IMR-90 (cell line): ENCODE data around the gene CCDC63. TPM values are rescaled to one million over a fixed set of nuclear protein-coding genes. Genes with fewer than 3 reads are reported as not detected.

Source experiments
- ATAC-seq: fragments of 200-7000 bp; cut with Tn5 transposase; 2 replicates; pipeline ENCODE4 v1.9.1; 2020; ENCODE audit warnings: low read depth, mild to moderate bottlenecking, moderate library complexity
- BruUV-seq: library from RNA; stranded (reverse); fragments of 400-500 nt; replicated peaks from 2 replicates; lab custom pipeline; 2021; lab: Mats Ljungman, UMichigan
- CTCF ChIA-PET: fragments of 300-600 bp; formaldehyde crosslinking; extraction: SDS; loops from one replicate; lab custom pipeline; 2021; ENCODE audit warnings: antibody characterized with exemption; lab: Yijun Ruan, JAX
- POLR2A ChIA-PET: fragments of 300-600 bp; sonication (Branson Sonifier 250); formaldehyde crosslinking; loops from one replicate; lab custom pipeline; 2022; ENCODE audit warnings: antibody characterized with exemption; ENCODE audit not compliant: unreplicated experiment; lab: Charles Lee
- DNase-seq: peaks from one replicate; pipeline ENCODE4 v3.0.0; 2013
- H2AFZ ChIP-seq: replicated peaks from 2 replicates; pipeline ENCODE3; 2013; ENCODE audit warnings: low read length, mild to moderate bottlenecking; ENCODE audit not compliant: poor library complexity
- H2AK5ac ChIP-seq: 2 replicates; pipeline ENCODE4 v1.6.1; 2013; ENCODE audit warnings: low read depth, low read length, inconsistent platforms
- H2AK9ac ChIP-seq: replicated peaks from 2 replicates; pipeline ENCODE3; 2013; ENCODE audit warnings: mild to moderate bottlenecking, low read depth, low read length, moderate library complexity; ENCODE audit not compliant: poor library complexity
- H2BK120ac ChIP-seq: 2 replicates; pipeline ENCODE4 v1.6.1; 2013; ENCODE audit warnings: low read depth, low read length, inconsistent platforms
- H2BK15ac ChIP-seq: 3 replicates; pipeline ENCODE4 v1.6.1; 2013; ENCODE audit warnings: low read depth, low read length, inconsistent platforms
- H2BK20ac ChIP-seq: 2 replicates; pipeline ENCODE4 v1.6.1; 2013; ENCODE audit warnings: low read depth, mild to moderate bottlenecking, inconsistent platforms, low read length, moderate library complexity
- H2BK5ac ChIP-seq: 2 replicates; pipeline ENCODE4 v1.6.1; 2013; ENCODE audit warnings: mild to moderate bottlenecking, low read depth, low read length, inconsistent platforms; ENCODE audit not compliant: poor library complexity, severe bottlenecking
- H3K14ac ChIP-seq: replicated peaks from 2 replicates; pipeline ENCODE4 v1.6.1; 2013; ENCODE audit warnings: low read depth, low read length, inconsistent platforms
- H3K18ac ChIP-seq: 2 replicates; pipeline ENCODE4 v1.6.1; 2013; ENCODE audit warnings: low read depth, low read length, control low read depth
- H3K23ac ChIP-seq: 2 replicates; pipeline ENCODE4 v1.6.1; 2013; ENCODE audit warnings: low read depth, low read length, inconsistent platforms
- H3K27ac ChIP-seq: 2 replicates; pipeline ENCODE4 v1.5.1; 2013; ENCODE audit warnings: mild to moderate bottlenecking, control low read depth, low read length; ENCODE audit not compliant: insufficient read depth
- H3K27me3 ChIP-seq: 2 replicates; pipeline ENCODE4 v1.6.1; 2013; ENCODE audit warnings: low read length; ENCODE audit not compliant: control insufficient read depth, insufficient read depth
- H3K36me3 ChIP-seq: 2 replicates; pipeline ENCODE4 v1.6.1; 2013; ENCODE audit warnings: low read length, mixed read lengths; ENCODE audit not compliant: control insufficient read depth, insufficient read depth
- H3K4ac ChIP-seq: 2 replicates; pipeline ENCODE4 v1.6.1; 2013; ENCODE audit warnings: low read depth, low read length, inconsistent platforms
- H3K4me1 ChIP-seq: 2 replicates; pipeline ENCODE4 v1.6.1; 2013; ENCODE audit warnings: low read length, mixed read lengths; ENCODE audit not compliant: control insufficient read depth, insufficient read depth
- H3K4me2 ChIP-seq: 2 replicates; pipeline ENCODE4 v1.6.1; 2013; ENCODE audit warnings: low read depth, mild to moderate bottlenecking, control low read depth, low read length, moderate library complexity
- H3K4me3 ChIP-seq: 2 replicates; pipeline ENCODE4 v1.5.1; 2013; ENCODE audit warnings: low read depth, mild to moderate bottlenecking, control low read depth, low read length, moderate library complexity; ENCODE audit not compliant: insufficient read depth
- H3K56ac ChIP-seq: 2 replicates; pipeline ENCODE4 v1.6.1; 2013; ENCODE audit warnings: low read length, inconsistent platforms; ENCODE audit not compliant: insufficient read depth; ENCODE audit errors: extremely low read depth
- H3K79me1 ChIP-seq, 2 experiments: 2 replicates each; pipeline ENCODE4 v1.6.1; 2013; ENCODE audit warnings: low read length in 2 of 2, inconsistent platforms in 1 of 2, low read depth in 1 of 2
- H3K9ac ChIP-seq: 2 replicates; pipeline ENCODE4 v1.6.1; 2013; ENCODE audit warnings: low read depth, low read length, control low read depth
- H3K9me1 ChIP-seq: 2 replicates; pipeline ENCODE4 v1.6.1; 2013; ENCODE audit warnings: low read length, inconsistent platforms; ENCODE audit not compliant: insufficient read depth
- H3K9me3 ChIP-seq: 2 replicates; pipeline ENCODE4 v1.6.1; 2013; ENCODE audit warnings: low read length; ENCODE audit not compliant: control insufficient read depth, insufficient read depth
- H4K20me1 ChIP-seq: 2 replicates; pipeline ENCODE4 v1.6.1; 2013; ENCODE audit warnings: low read length, inconsistent platforms; ENCODE audit not compliant: insufficient read depth
- H4K5ac ChIP-seq: 2 replicates; pipeline ENCODE4 v1.6.1; 2013; ENCODE audit warnings: mild to moderate bottlenecking, low read depth, low read length, control low read depth
- H4K8ac ChIP-seq, 2 experiments: 2 replicates each; pipeline ENCODE4 v1.6.1; 2013; ENCODE audit warnings: low read depth in 2 of 2, low read length in 2 of 2, control low read depth in 1 of 2, inconsistent platforms in 1 of 2
- H4K91ac ChIP-seq: 2 replicates; pipeline ENCODE4 v1.6.1; 2013; ENCODE audit warnings: low read depth, low read length, inconsistent platforms; ENCODE audit not compliant: insufficient read depth
- CEBPB ChIP-seq: IDR thresholded peaks from 2 replicates; pipeline ENCODE4 v1.6.1; 2012; ENCODE audit warnings: low read depth, low read length, improper control_type of control experiment
- CHD1 ChIP-seq: IDR thresholded peaks from 2 replicates; pipeline ENCODE4 v1.6.1; 2012; ENCODE audit warnings: low read depth, low read length, improper control_type of control experiment
- RCOR1 ChIP-seq: IDR thresholded peaks from 2 replicates; pipeline ENCODE4 v1.6.1; 2012; ENCODE audit warnings: mild to moderate bottlenecking, low read length, improper control_type of control experiment; ENCODE audit not compliant: insufficient replicate concordance
- USF2 ChIP-seq: fragments of 150-350 bp; IDR thresholded peaks from 2 replicates; pipeline ENCODE4 v1.6.1; 2017; ENCODE audit warnings: mild to moderate bottlenecking, antibody characterized with exemption, low read length, low read depth
- WGBS, 2 experiments: methylation state at CpG; one replicate each; pipeline versions ENCODE4 v1.1.5 to v1.1.7; 2013; ENCODE audit warnings: missing lambda C conversion rate in 2 of 2; ENCODE audit not compliant: insufficient read length in 1 of 2; ENCODE audit errors: extremely low coverage in 2 of 2; 5-methylcytosine and 5-hydroxymethylcytosine counted together
- dilution Hi-C: fragments of 300-500 bp; cut with HindIII; formaldehyde crosslinking; loops from one replicate; pipeline ENCODE4 v1.14.3; 2018; ENCODE audit warnings: low sequenced_read_pairs; ENCODE audit not compliant: unreplicated experiment
- in situ Hi-C: fragments of 300-500 bp; cut with MboI; formaldehyde crosslinking; loops from 3 replicates; pipeline ENCODE4 v1.14.3; 2019; ENCODE audit warnings: low sequenced_read_pairs, inconsistent platforms, mixed read lengths
- intact Hi-C: fragments of 100-400 bp; cut with micrococcal nuclease; formaldehyde crosslinking; loops from 2 replicates; pipeline ENCODE4 v1.10.0; 2022
- polyA plus RNA-seq, 3 experiments: library from polyadenylated mRNA; depleted of rRNA; stranded (reverse); fragments of >200 nt; gene quantifications; 2 replicates each; pipeline ENCODE4 v1.2.3, GENCODE V29; 2012; ENCODE audit warnings: low replicate concordance in 1 of 3
- total RNA-seq: library from RNA; depleted of rRNA; stranded (reverse); fragments of >200 nt; gene quantifications from 2 replicates; pipeline ENCODE4 v1.2.3, GENCODE V29; 2012

CCDC63 gene
- total and polyA plus RNA-seq, 2 of the 4 experiments (the other 2 are of a cell fraction): not detected

GRCh38 chr12:110865521-110865920 lies 18.7 kb downstream of the CCDC63 start:
- H3K14ac ChIP-seq: no peak overlapping the region
- H2AFZ ChIP-seq: no peak overlapping the region
- no TSS peak for BruUV-seq
- no peaks in the 10 kb centered on the region for H3K9me3 ChIP-seq
- H3K9me1 ChIP-seq: no peaks in the 10 kb centered on the region
- ChIA-PET POLR2A (no interaction called here), CTCF (no interaction called here)
- in situ Hi-C loops: no loop called here
- H3K23ac ChIP-seq: no peak overlapping the region
- H3K56ac ChIP-seq: no peak overlapping the region
- TF ChIP-seq CEBPB: no peak
- no peak for TF ChIP-seq USF2
- TF ChIP-seq CHD1: no peak
- TF ChIP-seq RCOR1: no peak
- H3K36me3 ChIP-seq: no peaks in the 10 kb centered on the region
- WGBS, 2 experiments: no CpG with 5 or more reads among the region's 6 CpGs
- no peak for DNase-seq
- no peak overlapping the region for H2BK20ac ChIP-seq
- H4K8ac ChIP-seq: no peak overlapping the region
- H4K20me1 ChIP-seq: no peaks in the 10 kb centered on the region
- no peak overlapping the region for H3K27ac ChIP-seq
- no peak overlapping the region for H2AK9ac ChIP-seq
- no peak overlapping the region for H4K91ac ChIP-seq
- no peak overlapping the region for H4K5ac ChIP-seq
- no peaks in the 10 kb centered on the region for H3K27me3 ChIP-seq
- H3K4me3 ChIP-seq: no peak overlapping the region
- dilution Hi-C loops: no loop called here
- H2BK5ac ChIP-seq: no peak overlapping the region
- ATAC-seq: no peak
- H3K18ac ChIP-seq: no peak overlapping the region
- H2BK15ac ChIP-seq: no peak overlapping the region
- no peak overlapping the region for H3K4me2 ChIP-seq
- H3K4me1 ChIP-seq: no peaks in the 10 kb centered on the region
- H3K79me1 ChIP-seq: no peaks in the 10 kb centered on the region
- H2BK120ac ChIP-seq: no peak overlapping the region
- no peak overlapping the region for H3K4ac ChIP-seq
- H2AK5ac ChIP-seq: no peak overlapping the region
- H3K9ac ChIP-seq: no peak overlapping the region
- intact Hi-C loops: no loop called here
